NCI-H748 treated with DMSO at 0.1 percent for 48 hours (cell line): ENCODE data around the gene WDR77.

Experiments
- DNase-seq: peaks from one replicate; lab custom pipeline; 2025; lab: John Stamatoyannopoulos, UW

The WDR77 gene

GRCh38 chr1:111448918-111449702 lies at the start of gene WDR77, which contains the start of gene ATP5PB:
TSS of gene WDR77 (minus strand) at chr1:111449256. CDS start at chr1:111449169, 87 bp downstream.
TSS of gene ATP5PB (plus strand) at chr1:111449464. CDS start at chr1:111449542, 78 bp downstream.
- peak; percentile 97 for DNase-seq

GRCh38 chr1:111497592-111497991 lies 48.5 kb upstream of the WDR77 start:
- DNase-seq: no peak

- no peak for DNase-seq
Measured at GRCh38 chr1:111496398-111496797, 47.3 kb upstream of the WDR77 start.

- no peak for DNase-seq
Measured at GRCh38 chr1:111491070-111491469, 42.0 kb upstream of the WDR77 start.

GRCh38 chr1:111490220-111490619 lies 41.2 kb upstream of the WDR77 start:
- DNase-seq: no peak

- no peak for DNase-seq
Measured at GRCh38 chr1:111489604-111490003, 40.5 kb upstream of the WDR77 start.

- no peak for DNase-seq
Measured at GRCh38 chr1:111488669-111489068, 39.6 kb upstream of the WDR77 start.

GRCh38 chr1:111487133-111487532 lies 38.1 kb upstream of the WDR77 start:
- no peak for DNase-seq

- DNase-seq: no peak
Measured at GRCh38 chr1:111486431-111486830, 37.4 kb upstream of the WDR77 start.

GRCh38 chr1:111484391-111485026 lies 35.5 kb upstream of the WDR77 start:
- no peak for DNase-seq

GRCh38 chr1:111483876-111484275 lies 34.8 kb upstream of the WDR77 start:
- DNase-seq: no peak

GRCh38 chr1:111483166-111483565 lies 34.1 kb upstream of the WDR77 start:
- DNase-seq: no peak

- peak; percentile 15 for DNase-seq
Measured at GRCh38 chr1:111481387-111482221, 32.5 kb upstream of the WDR77 start.

- no peak for DNase-seq
Measured at GRCh38 chr1:111480674-111481073, 31.6 kb upstream of the WDR77 start.

GRCh38 chr1:111476761-111477309 lies 27.8 kb upstream of the WDR77 start:
- no peak for DNase-seq

- DNase-seq: no peak
Measured at GRCh38 chr1:111476214-111476613, 27.2 kb upstream of the WDR77 start.

GRCh38 chr1:111475701-111476100 lies 26.6 kb upstream of the WDR77 start:
- no peak for DNase-seq

GRCh38 chr1:111474521-111474920 lies 25.5 kb upstream of the WDR77 start:
- DNase-seq: no peak

GRCh38 chr1:111474106-111474505 lies 25.1 kb upstream of the WDR77 start:
- DNase-seq: no peak

GRCh38 chr1:111471538-111471937 lies 22.5 kb upstream of the WDR77 start:
- no peak for DNase-seq

GRCh38 chr1:111471012-111471411 lies 22.0 kb upstream of the WDR77 start:
- DNase-seq: no peak

GRCh38 chr1:111470596-111470995 lies 21.5 kb upstream of the WDR77 start:
- DNase-seq: no peak
